Measurements from ENCODE around the gene KASH5.
"Not testable (repeated sequence)": the region's sequence is repeated elsewhere in the genome, so short reads cannot be mapped to it uniquely, and the experiment has no call there.

Gene KASH5

GRCh38 chr19:49439836-49440235 is 51.8 kb downstream of the KASH5 start:
- DNase-seq: no peak

DNA sequence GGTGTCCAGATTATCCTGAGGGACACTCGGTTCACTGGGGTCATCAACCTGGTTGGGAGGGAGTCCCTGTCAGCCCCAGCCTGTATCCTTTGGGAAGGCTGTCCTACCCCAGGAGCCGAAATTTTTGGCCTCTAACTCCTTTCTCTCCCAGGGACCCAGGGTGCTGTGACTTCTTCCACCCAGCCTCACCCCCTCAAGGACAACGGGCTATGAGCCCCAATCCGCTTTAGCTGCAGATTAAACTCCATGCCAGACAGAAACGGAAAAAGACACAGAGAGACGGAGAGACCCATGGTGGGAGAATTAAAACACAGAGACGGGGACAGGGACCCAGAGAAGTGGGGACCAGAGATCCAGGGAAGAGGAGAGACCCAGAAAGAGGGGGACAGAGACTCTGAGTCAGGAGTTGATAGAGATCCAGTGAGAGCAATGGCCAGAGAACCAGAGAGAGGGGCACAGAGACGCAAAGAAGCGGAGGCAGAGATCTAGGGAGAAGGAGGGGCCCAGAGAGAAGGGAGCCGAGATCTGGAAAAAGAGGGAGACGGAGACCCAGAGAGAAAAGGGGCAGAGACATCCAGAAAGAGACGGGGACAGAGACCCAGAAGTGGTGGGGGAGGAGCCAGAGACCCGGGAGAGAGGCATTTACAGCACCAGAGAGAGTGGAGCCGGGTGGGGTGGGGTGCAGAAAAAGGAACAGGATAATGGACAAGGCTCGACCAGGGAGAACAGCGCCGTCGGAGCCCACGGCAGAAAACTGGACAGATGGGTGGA is 52.6 kb downstream of the KASH5 start:
- no peak for DNase-seq

GRCh38 chr19:49441210-49441959 is 53.3 kb downstream of the KASH5 start, which contains the start of gene SLC17A7:
Gene SLC17A7 (minus strand): TSS chr19:49441527. CDS start chr19:49441379, 148 bp downstream.
- peak; percentile 82 for DNase-seq

- no peak for DNase-seq
Observed at GRCh38 chr19:49441960-49442350, 53.9 kb downstream of the KASH5 start.

DNA sequence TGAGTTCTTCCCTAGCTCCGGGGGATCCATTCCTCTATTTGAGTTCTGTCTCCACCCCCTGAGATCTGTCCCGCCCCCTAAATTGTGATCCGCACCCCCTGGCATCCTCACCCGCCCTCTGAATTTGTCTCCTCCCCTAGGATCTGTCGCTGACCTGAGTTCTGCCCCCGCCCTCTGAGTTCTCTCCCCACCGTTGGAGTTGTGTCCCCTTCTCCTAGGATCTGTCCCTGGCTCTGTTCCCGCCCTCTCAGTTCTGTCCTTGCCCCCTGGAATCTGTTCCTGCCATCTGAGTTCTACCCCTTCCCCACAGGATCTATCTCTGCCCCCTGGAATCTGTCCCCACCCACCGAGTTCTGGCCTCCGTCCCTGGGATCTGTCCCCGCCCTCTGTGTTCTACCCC is 54.3 kb downstream of the KASH5 start:
- DNase-seq: peak; percentile 76

DNA sequence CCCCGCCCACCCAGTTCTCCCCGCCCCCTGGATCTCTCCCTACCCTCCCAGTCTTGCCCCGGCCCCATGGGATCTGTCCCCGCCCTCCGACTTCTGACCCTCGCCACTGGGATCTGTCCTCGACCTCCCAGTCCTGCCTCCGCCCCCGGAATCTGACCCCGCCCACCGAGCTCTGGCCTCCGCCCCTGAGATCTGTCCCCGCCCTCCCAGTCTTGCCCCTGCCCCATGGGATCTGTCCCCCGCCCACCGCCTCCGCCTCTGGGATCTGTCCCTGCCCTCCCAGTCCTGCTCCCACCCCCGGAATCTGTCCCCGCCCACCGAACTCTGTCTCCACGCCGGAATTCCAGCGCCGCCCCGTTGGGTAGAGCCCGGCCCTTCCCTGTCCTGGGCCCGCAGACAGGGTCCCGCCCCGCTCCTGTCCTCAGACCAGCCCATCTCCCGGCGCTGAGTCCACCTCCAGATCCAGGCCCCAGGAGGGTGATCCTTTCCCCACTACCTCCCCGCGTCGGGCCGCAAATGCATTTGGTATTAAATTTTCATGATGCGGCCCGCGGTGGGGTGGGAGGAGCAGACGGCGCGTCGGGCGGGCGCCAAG is 54.8 kb downstream of the KASH5 start:
- peak; percentile 94 for DNase-seq

DNA sequence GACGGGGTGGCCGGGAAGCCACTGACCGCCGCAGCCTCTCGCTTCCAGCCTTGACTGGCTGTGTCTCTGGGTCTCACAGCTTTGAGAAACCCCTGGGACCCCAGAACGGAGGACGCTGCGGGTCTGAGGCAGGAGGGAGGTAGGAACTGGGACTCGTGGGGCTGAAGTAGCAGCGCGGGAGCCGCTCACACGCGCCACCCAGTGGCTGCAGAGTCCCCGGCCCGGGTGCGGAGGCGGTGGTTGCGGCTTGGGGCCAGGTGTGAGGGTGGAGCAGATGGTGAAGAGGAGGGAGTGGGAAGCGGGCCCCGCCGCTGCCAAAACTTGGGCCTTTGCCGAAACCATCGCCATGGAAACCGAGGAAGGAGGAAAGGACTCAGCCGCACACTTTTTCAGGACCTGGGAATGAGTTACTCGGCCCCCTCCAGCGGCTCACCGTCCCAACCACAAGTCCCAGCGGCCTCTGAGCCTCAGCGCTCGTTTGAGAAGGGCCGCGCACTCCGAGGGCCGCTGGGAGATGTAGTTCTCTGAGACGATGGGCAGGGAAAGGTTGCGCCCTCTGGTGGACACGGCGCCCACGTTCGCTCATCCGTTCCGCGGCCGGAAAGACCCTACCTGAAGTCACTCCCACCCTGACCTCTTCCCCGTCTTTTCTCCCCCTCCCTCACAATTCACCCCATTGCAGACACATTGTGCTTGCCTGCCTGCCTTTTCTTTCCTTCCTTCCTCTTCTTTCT is 55.5 kb downstream of the KASH5 start:
- peak; percentile 92 for DNase-seq

DNA sequence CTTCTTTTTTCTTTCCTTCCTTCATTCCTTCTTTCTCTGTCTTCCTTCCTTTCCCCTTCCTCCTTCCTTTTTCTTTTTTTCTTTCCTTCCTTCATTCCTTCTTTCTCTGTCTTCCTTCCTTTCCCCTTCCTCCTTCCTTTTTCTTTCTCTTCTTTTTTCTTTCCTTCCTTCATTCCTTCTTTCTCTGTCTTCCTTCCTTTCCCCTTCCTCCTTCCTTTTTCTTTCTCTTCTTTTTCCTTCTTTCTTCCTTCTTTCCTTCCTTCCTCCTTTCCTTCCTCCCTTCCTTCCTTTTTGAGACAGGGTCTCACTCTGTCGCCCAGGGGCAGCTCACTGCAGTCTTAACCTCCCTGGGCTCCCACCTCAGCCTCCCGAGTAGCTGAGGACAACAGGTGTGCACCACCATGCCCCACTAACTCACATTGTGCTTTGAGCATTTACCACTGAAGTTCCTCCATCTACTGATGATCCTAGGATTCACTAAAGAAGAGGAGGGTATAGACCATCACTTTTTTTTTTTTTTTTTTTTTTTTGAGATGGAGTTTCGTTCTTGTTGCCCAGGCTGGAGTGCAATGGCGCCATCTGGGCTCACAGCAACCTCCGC is 56.2 kb downstream of the KASH5 start:
- DNase-seq: not testable (repeated sequence)

DNA sequence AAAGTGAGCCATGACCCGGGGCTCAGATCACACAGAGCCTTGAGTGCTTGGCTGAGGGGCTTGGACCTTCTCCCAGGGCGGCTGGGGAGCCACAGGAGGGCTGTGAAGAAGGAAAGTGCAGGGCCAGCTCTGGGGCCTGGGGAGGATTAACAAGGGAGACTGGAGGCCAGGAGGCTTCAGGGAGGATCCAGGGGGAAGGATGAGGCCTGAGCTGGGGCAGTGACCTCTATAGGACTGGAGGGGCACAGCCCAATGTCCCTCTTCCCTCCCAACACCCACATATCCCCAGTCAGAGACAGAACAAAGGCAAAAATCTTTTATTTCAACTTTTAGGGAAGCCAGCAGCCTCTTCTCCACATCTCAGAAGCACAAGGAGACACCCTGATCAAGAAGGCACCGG is 57.9 kb downstream of the KASH5 start:
- DNase-seq: no peak

- DNase-seq: no peak
Observed at GRCh38 chr19:49447485-49448431, 59.7 kb downstream of the KASH5 start.

DNA sequence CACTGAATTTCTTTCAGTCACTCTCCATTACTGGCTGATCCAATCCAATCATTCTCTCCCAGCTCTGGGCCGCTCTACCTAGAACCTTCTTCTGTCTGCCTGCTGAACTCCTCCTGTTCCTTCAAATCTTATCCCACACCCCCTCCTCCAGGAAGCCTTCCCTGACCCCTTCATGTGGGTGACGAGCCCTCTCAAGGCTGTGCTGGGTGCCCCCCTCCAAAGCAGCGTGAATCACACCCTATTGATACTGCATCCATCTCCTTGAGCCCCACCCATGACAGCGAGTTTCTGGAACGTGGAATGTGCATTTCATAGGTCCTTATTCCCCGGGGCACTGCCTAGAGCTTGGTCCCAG is 60.4 kb downstream of the KASH5 start:
- no peak for DNase-seq

DNA sequence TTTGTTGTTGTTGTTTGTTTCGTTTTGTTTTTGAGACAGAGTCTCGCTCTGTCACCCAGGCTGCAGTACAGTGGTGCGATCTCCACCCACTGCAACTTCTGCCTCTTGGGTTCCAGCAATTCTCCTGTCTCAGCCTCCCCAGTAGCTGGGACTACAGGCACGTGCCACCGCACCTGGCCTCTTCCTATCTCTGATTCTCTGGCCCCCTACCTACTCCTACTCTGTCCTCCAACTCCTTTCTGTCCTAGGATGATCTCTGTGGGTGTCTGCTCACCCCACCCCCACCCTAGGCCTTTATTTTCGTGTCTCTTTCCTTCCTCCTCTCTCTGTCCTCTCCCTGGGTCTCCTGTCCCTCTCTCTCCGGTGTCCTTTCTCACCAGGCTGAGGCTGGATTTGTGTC is 62.4 kb downstream of the KASH5 start:
- no peak for DNase-seq

GRCh38 chr19:49451430-49452181 is 63.6 kb downstream of the KASH5 start, which contains the start of gene PIH1D1:
Gene PIH1D1 (minus strand): TSS chr19:49451814. CDS start chr19:49451574, 240 bp downstream.
- peak; percentile 98 for DNase-seq

- DNase-seq: peak; percentile 97
Observed at GRCh38 chr19:49453013-49453756, 65.1 kb downstream of the KASH5 start, which contains the start of gene ALDH16A1. Gene ALDH16A1 (plus strand): TSS chr19:49453225. CDS start chr19:49453332, 107 bp downstream.

GRCh38 chr19:49453757-49454240 is 65.8 kb downstream of the KASH5 start:
- DNase-seq: no peak

DNA sequence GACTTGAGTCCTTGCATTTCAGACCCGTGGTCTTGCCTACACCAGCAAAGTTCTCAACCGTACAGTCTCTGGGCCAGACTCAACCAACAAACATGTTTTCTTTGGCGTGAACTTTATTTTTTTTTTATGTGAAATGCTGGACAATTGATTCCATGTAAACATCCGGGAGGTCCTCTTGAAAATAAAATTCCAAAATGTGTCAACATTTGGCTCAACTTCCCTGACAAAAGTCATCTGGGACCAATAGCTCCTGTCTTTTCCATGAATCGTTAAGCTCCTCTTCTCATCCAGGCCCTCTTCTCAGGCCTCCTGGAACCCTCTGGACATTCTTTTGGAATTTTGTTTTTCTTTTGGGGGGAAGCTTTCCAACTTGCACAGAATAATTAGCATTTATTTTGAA is 67.7 kb downstream of the KASH5 start:
- DNase-seq: no peak

DNA sequence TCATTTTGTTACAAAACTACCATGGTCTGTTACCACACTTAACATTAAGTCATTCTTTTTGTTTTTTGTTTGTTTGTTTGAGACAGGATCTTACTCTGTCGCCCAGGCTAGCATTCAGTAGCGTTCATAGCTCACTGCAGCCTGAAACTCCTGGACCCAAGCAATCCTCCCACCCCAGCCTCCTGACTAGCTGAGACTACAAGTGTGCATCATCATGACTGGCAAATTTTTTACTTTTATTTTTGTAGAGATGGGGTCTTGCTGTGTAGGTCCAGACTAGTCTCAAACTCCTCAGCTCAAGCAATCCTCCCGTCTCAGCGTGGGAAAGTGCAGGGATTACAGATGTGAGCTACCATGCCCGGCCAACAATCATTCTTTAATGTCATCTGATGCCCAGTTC is 68.3 kb downstream of the KASH5 start:
- no peak for DNase-seq

DNA sequence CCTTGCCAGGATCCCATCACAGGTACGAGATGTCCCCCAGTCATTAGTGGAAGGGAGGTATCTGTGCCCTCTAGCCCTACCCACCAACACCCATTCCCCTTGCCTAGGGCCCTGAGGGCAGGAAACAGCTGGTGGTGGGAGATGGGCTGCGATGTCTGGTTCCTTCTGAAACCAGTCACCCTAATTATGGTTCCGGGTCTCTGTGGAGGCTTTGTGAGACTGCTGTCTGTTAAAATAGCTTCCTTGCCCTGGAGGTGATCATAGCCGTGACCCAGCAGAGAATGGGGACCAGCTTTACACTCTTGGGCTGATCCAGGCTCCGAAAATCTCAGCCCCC is 70.5 kb downstream of the KASH5 start:
- DNase-seq: no peak

DNA sequence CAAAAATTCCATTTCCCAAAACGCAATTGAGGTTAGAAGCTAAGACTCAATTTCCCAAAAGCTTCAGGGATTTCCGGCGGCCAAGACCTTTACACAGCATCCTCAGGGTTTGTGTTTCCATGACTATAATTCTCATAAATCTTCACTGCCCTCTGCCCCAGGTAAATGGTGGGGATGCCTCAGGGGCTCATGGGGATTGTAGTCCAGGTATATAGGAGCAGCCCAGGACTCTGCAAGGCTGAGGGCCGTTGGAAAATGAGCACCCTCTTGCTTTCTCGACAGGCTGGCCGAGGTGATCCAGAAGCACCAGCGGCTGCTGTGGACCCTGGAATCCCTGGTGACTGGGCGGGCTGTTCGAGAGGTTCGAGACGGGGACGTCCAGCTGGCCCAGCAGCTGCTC is 71.3 kb downstream of the KASH5 start:
- DNase-seq: no peak

DNA sequence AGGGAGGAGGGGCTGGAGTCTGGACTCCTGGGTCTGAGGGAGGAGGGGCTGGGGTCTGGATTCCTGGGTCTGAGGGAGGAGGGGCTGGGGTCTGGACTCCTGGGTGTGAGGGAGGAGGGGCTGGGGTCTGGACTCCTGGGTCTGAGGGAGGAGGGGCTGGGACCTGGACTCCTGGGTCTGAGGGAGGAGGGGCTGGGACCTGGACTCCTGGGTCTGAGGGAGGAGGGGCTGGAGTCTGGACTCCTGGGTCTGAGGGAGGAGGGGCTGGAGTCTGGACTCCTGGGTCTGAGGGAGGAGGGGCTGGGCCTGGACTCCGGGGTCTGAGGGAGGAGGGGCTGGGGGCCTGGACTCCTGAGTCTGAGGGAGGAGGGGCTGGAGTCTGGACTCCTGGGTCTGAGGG is 73.1 kb downstream of the KASH5 start:
- not testable (repeated sequence) for DNase-seq

Data from NCI-H345 (cell line).